HG02610 (cell line): Measurements from ENCODE around the gene ZNF367.
"Not testable (repeated sequence)": the region's sequence is repeated elsewhere in the genome, so short reads cannot be mapped to it uniquely, and the experiment has no call there.

Source experiments
- ATAC-seq: cut with Tn5 transposase; IDR thresholded peaks from one replicate; pipeline ENCODE4 v1.9.1; 2021; ENCODE audit warnings: mild to moderate bottlenecking, moderate library complexity; ENCODE audit not compliant: unreplicated experiment

The ZNF367 gene

DNA sequence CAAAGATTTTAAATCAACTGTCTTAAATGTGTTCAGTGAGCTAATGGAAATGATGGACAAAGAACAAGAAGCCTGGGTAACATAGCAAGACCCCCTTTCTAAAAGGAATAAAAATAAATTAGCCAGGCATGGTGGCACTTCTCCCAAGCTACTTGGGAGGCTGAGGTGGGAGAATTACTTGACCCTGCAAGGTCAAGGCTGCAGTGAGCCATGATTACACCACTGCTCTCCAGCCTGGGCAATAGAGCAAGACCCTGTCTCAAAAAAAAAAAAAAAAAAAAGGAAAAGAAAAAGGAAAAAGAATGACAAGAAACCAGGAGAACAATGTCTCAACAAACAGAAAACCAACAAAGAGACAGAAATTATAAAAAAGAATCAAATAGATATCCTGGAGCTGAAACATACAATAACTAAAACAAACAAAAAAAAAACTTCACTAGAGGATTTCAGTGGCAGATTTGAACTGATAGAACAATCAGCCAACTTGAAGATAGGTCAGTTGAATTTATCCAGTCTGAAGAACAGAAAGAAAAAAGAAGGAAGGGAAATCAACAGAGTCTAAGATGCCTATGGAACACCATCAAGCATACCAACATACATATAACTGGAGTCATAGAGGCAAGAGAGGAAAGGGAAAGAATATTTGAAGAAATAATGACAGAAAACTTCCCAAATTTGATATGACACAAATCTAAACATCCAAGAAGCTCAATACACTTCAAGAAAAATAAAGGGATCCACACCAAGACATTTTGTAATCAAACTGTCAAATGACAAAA, 17.8 kb downstream of the ZNF367 start:
- no peak for ATAC-seq

DNA sequence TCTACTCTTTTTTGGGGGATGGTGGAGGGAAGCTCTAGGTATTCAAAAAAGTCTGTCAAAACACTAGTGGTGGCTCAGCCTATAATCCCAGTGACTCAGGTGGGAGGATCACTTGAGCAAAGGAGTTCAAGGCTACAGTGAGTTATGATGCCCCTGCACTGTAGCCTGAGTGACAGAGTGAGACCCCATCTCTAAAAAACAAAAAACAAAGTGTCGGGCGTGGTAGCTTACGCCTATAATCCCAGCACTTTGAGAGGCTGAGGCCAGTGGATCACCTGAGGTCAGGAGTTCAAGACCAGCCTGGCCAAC, 18.9 kb downstream of the ZNF367 start:
- no peak for ATAC-seq

DNA sequence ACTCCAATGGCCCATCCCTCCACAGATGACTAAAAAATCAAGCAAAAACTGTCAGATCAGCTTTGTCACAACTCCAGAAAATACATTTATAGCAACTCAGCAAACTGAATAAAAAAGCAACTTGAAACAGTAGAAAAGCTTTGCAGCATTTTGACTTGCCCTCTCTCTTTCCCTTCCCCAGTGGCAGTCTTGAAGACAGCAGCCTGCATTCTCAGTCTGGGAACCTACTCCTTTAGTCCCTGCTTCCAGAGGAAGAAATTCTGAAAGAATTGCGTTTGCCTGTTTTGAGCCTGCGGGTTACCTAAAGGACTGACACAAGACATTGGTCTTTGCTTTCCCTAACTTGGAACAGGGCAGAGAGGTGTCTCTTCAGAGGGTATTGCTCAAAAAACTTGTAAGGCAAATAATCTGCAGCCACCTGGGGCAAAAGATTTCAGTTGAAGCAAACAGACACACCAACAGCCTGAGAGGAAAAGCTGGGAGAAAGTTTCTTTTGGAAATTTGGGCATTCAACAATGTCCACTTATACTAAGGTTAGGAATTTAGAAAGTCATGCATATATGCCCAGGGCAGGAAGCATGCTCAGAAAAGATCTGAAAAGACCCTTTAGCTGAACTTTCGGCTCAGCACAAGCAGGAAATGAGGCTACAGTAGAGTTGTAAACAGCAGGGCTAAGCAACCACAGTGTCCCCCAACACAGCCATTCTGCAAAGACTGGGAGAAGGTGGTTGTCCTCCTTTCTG, 19.4 kb downstream of the ZNF367 start:
- ATAC-seq, result no peak

DNA sequence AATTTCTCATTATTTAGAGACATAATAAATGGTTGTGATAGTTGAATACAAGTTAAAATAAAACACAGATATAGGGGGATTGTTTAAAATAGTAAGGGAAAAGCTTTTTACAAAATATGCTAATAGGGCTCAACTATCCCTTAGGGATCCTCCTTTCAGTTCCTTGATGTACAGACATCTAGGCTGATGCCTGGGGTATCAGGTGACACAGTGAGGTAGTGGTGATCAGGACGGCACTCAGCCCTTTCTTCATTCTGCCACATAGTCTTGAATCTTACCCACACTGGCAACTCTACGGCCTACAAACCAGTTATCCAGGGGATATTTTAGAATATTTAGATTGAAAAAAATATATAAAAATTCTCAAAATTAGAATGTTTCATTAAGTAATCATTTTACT, 22.2 kb downstream of the ZNF367 start:
- ATAC-seq, result no peak

DNA sequence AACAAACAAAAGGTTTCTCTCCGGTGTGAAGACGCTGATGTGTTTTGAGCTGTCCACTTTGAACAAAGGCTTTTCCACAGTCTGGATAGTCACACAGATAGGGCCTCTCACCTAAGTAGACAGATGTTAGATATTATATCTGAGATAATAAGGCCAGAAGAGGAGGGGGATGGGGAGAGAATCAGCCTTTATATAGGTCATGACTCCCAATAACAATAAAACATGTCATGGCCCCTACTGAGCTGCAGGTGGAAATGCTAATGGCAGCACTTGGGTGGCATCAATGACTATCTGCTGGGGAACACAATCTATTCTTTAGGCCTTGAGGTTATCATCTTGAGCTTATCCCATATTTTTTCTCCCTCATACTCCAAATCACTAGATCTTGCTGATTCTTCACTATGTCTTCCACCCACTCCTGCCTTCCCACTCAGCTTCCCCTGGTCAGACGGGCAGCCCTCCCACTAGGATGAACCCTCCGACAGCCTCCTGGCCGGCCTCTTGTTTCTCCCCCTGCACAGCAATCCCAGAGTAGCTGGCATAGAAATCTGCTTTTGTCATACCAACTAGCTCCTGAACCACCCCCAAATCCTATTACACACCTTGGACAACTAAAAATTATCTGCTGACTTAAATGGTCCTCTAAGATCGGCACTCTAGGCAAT, 23.2 kb downstream of the ZNF367 start:
- ATAC-seq, result no peak

DNA sequence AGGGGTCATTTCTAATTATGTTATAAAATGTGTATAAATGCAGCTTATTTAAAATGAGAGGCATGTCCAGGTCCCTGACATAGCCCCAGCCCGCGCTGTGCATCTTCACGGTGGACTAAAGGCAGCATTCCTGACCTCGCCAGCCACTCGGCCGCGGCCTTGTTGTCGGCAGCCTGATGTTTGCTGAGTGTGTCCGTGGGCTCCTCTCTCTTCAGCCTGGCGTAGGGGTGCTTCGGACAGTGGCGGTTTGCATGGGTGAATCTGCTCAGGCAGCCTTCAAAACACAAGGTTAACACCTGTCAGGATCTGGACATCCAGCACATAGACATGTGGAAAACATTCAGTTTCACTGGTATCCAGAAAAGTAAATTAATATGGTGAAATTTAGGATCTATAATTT, 25.9 kb downstream of the ZNF367 start:
- ATAC-seq, result no peak

DNA sequence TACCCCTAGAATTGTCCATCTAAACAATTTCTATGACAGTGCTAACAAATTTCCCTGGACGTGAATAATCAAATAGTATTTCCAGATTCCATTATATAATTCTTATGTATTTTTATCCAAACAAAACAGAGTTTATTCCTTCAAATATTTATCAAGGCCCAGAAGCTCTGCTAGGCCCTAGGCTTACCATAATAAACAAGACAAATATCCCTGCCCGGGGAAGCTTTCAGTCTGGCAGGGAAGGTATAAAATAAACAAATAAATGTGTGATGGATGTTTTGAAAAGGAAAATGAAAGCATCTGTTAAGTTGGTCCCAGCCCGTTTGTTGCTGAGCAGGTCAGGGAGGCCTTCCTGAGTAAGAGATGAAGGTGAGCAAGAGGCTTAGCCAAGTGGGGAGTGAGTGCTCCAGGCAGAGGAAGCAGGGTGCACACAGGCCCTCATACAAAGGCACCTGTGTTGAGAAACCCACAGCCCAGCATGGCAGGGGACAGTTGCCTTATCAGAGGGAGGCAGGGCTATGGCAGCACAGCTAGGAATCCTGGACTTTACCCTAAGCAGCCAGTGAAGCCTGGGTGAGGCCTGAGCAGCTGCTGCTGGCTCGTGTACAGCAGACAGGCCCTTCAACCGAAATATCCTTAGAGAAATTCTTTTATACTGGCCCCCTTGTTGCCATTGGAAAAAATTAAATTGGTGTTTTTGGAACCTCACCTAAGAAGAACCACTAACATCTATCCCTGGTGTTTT, 27.0 kb downstream of the ZNF367 start:
- ATAC-seq, result no peak

DNA sequence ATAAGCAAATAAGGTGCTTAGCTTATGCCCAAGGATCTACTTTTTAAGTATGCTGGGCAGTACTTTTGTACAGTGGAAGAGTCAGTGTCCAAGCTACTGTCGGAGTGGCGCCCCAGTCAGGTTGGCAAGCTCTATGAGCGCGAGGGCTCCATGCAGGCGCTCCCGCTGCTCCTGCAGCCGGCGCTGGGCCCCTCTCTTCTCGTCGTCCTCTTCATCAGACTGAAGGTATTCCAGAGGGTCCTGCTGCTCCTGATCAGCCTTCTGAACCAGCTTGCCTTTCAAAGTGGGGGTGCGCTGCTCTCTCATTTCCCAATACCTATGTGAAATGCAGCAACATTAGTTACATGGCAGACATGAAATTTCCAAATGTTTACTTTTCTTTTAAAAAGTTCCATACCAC, 30.0 kb downstream of the ZNF367 start:
- no peak for ATAC-seq

DNA sequence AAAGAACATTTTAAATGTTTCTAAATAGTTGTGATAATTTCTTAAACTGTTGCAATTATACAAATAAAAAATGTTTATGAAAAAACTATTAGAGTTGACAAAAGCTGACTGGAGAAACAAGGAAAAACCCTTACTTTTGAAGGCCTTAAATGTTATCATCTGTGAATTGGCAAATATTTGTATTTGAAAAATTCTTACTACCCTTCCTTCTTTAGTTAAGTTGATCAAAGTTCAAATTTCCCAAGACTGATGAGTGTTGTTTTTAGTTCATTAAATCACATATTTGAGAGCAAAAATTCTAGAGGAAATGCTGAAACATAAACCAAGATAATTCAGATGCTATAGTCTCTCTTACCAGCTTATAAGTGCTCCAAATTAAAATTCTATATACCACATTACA, 32.0 kb downstream of the ZNF367 start:
- ATAC-seq, result no peak

DNA sequence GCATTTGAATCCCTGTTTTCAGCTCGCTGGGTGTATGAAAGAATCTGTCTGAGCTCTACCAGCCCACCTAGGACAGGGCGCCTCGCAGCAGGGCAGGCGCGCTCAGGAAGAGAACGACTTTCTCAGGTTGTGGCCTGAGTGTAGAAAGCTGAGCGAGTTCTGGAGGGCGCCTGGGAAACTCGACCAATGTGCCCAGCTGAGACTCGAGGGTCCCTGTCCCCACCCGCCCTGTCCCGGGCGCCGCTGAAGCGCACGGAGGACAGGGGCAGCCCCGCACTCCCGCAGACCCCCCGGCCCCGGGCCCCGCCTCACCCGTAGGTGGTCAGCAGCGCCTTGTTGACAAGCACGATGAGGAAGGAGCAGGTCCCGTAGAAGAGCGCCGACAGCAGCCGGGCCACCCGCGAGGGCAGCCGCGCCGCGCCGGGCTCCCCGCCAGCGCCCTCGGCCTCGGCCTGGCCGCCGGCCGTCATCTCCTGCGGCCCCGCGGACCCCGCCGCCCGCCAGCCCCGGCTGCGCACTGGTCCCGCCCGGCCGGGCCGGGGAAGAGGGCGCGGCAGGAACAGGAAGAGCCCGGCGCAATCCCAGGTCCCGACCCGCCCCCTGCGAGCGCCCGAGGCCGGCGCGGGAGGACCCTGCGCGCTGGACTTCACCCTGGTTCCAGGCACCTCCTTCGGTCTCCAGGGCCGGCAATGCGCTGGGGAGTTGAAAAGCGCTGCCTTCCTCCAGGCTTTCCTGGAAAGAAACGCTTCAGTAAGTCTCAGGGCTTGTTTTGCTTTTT, 34.8 kb downstream of the ZNF367 start, which contains the start of gene SLC35D2:
TSS of gene SLC35D2 (minus strand) at position 547 of the 778 bp plus-strand sequence. CDS start at position 470, 77 bp downstream.
- peak; percentile 63 for ATAC-seq

DNA sequence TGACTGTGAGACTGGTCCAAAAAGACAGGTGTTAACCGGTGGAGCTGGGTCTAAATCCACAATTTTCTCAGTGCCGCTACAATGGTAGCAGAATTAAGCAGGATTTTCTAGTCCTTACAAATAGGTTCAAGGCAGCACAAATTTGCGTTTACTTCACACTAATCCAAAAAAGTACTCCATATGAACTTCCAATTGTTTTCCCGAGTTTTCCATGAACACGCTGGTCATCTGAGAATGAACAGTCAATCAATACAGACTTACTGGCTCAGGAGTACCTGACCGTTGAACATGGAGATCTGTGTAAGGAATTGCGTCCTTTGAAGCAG, 35.4 kb downstream of the ZNF367 start:
- no peak for ATAC-seq

DNA sequence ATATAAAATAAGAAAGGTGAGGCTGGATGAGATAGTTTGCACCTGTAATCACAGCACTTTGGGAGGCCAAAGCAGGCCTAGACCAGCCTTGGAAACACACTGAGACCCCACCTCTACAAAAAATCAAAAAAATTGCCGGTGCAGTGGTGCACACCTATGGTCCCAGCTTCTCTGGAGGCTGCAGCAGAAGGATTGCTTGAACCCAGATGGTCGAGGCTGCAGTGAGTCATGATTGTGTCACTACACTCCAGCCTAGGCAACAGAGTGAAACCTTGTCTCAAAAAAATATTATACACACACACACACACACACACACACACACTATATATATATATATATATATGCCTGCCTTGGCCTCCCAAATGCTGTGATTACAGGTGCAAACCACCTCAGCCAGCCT, 36.0 kb downstream of the ZNF367 start:
- no peak for ATAC-seq

DNA sequence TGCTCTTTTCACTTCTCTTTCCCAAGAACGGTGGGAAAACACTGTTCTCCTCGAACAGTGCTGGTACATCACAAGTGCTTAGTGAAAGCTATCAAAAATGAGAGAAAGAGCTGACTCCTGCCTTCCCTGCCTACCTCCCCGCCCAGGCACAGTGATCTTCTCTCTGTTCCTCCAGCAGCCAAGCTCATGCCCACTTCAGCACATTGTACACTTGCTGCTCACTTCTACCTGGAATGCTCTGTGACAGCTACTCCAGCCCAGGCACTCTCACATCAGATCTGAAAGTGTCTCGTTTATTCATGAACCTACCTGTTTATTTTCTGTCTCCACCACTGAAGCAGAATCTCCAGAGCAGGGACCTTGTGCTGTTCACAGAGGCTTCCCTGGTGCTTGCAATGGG, 36.5 kb downstream of the ZNF367 start:
- ATAC-seq, result no peak

DNA sequence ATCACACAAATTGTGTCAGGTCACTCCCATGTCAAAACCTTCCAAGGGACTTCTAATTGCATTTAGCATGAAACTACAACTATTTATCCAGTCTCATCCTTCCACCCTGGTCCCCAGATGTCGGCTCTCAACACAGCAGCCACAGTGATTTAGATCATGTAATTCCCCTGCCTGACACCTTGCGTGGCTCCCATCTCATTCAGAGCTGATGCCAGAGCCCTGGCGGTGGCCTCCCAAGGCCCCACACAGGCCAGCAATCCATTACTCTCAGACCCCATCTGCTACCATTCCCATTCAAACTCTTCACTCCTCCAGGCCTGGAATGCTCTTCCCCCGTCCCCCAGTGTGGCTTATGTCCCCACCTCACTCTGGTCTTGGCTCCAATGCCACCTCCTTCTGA, 37.0 kb downstream of the ZNF367 start:
- no peak for ATAC-seq

DNA sequence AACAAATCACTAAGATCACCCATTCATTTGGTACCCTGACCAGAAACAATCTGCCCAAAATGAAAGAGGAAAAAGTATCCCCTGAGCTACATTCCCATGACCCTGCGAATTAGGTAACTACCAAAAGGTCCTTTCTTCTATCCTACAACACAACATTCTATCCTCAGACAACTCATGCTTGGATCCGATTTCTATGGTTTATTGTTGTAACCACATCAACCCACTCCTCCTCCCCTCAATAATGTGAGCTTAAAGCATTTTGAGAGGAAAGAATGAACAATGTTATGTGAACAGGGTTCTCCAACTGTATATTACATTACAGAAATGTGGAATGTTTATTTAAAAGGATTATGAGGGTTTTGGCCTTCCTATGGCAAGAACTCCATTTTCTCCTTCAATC, 38.7 kb downstream of the ZNF367 start:
- ATAC-seq, result no peak

DNA sequence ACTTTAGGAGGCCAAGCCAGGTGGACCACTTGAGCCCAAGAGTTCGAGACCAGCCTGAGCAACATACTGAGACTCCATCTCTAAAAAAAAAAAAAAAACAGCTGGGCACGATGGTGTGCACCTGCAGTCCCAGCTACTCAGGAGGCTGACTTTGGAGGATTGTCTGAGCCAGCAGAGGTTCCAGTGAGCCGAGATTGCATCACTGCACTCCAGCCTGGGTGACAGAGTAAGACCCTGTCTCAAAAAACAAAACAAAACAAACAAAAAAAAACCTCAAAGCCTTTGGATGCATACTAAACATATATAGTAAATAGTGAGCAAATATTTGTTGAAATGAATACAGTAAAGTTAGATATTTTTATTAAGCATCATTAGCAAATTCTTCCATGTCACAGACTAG, 40.0 kb downstream of the ZNF367 start:
- ATAC-seq, result no peak

DNA sequence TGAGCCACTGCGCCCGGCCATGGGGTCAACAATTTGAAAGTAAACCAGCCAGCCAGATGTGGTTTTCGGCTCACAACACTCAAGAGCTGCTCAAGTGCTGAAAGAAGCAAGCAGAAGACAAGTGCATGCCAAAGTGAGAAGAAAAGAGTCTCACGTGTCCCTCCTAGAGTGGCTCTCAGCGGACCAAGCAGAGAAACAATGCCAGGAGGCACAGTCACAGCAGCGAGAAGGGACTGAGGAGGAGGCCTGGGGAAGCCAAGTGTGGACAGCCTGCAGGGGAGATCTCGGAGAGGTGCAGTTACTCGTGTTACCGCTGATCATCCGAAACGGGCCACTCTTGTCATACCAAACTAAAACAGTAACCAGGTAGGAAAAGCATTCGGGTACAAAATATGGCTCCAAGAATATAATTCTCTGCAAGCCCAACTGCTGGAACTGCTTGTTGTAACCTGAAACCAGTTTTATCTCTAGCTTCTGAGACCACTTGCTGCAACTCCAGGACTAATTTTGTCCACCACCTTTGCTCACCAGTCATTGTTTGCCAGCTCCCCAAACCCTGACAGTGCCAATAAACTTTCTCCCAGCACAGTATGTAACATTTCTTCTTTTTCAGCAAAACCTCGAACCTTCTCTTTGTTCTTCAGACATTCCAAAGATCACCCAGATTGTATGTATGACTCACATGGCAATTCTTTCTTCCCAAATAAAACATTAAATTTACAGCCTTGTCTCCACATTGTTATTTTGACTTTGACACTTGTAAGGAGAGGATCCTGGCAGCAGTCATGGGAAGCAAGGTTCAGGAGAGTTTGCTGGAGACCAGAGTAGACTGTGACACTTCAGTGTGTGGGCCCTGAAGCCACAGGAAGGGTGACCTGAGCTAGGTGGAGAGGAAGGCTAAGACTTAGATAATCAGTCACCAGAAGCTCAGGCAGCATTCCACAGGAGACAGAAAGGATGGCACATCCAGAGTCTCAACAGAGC, 41.0 kb downstream of the ZNF367 start:
- no peak for ATAC-seq

DNA sequence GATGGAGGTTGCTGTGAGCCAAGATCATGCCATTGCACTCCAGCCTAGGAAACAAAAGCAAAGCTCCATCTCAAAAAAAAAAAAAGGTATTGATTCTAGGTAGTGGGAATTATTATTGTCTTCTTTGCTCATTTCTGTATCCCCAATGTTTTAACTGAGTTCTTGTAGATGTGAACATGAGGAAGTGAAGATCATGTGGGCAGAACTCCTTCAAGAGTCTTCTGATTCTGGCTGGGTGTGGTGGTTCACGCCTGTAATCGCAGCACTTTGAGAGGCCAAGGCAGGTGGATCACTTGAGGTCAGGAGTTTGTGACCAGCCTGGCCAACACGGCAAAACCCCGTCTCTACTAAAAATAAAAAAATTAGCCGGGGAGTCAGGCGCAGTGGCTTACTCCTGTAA, 42.7 kb downstream of the ZNF367 start:
- not testable (repeated sequence) for ATAC-seq

DNA sequence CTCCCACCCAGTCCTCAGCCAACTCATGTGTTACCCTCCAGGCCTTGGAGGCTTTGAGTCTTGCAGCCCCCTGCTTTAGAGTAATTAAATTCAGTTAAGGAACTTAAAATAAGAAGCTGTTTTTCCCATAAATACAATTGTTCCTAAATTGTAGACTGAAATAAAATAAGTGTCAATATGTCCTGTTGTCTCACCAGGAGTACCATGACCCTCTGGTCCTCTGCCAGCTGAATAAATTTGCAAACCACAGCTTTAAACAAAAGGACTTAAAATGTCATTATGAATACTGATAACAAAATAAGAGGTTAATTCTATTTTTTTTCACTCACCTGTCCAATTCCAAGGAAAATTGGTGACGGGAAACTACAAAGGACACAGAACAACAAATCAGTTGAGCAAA, 50.2 kb downstream of the ZNF367 start:
- ATAC-seq, result no peak
